B cell (primary cell): Measurements from ENCODE around the gene CEND1.

ENCODE experiments used
- EZH2 ChIP-seq: IDR thresholded peaks from 2 replicates; pipeline ENCODE4 v1.6.1; 2012; ENCODE audit warnings: borderline replicate concordance, low read depth, mild to moderate bottlenecking, moderate library complexity, low read length; ENCODE audit not compliant: insufficient read depth, poor library complexity, severe bottlenecking
- TF ChIP-seq, protein P1 (sequence below): fragments of 200-600 bp; IDR thresholded peaks from one replicate; pipeline ENCODE4 v1.8.0; 2022; ENCODE audit warnings: antibody characterized with exemption, mild to moderate bottlenecking

DNA sequence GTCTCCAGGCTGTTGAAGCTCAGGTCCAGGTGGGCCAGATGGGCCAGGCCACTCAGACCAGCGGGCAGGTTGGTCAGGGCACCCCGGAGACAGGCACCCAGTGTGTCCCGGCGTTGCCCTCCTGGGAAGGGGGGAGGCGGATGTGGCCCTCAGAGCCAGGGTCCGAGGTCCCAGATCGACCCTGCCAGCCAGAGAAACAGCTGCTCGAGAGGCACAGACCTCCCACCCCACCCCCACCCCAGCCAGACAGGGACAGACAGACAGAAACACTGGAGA lies 13.5 kb upstream of the CEND1 start:
- TF ChIP-seq, protein P1, sequence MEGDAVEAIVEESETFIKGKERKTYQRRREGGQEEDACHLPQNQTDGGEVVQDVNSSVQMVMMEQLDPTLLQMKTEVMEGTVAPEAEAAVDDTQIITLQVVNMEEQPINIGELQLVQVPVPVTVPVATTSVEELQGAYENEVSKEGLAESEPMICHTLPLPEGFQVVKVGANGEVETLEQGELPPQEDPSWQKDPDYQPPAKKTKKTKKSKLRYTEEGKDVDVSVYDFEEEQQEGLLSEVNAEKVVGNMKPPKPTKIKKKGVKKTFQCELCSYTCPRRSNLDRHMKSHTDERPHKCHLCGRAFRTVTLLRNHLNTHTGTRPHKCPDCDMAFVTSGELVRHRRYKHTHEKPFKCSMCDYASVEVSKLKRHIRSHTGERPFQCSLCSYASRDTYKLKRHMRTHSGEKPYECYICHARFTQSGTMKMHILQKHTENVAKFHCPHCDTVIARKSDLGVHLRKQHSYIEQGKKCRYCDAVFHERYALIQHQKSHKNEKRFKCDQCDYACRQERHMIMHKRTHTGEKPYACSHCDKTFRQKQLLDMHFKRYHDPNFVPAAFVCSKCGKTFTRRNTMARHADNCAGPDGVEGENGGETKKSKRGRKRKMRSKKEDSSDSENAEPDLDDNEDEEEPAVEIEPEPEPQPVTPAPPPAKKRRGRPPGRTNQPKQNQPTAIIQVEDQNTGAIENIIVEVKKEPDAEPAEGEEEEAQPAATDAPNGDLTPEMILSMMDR: no peak
- no peak for TF ChIP-seq EZH2
